ENCODE data around the gene FGF22.

FGF22 gene

DNA sequence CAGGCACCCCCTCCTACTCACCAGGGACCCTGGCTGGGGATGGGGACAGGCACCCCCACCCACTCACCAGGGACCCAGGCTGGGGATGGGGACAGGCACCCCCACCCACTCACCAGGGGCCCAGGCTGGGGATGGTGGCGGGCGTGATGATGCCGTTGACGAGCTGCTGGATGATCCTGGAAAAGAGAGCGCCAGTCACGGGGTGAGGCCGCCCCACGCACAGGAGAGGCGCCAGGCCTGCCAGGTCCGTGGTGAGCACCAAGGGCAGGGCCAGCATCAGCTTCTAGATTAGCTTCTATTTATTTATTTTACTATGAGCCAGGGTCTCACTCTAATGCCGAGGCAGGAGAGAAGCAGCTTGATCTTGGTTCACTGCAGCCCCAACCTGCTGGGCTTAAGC, 10.4 kb downstream of the FGF22 start:
- Histone ChIP-seq H4K20me1 (ENCODE audit: insufficient read depth, low read length) (peaks cover 31% of the 10 kb centered on the region), H3K9me2 (replicated peaks; ENCODE audit: insufficient read depth, low read length) (no peaks in the 10 kb centered on the region), H3K36me3 (replicated peaks; ENCODE audit: insufficient read depth, low read length) (peaks cover 46% of the 10 kb centered on the region), H3K4me1 (ENCODE audit: low read length) (no peaks in the 10 kb centered on the region), H3K27me3 (replicated peaks; ENCODE audit: insufficient read depth, low read length) (no peaks in the 10 kb centered on the region), H3K4me2 (ENCODE audit: low read depth, low read length) (no peak overlapping the region), H3K79me2 (ENCODE audit: low read length) (peaks cover 64% of the 10 kb centered on the region), H3K27ac (ENCODE audit: low read length) (no peak overlapping the region), H2AFZ (ENCODE audit: low read length) (no peak overlapping the region), H3K9ac (ENCODE audit: low read length) (no peak overlapping the region), H3K9me3 (replicated peaks; ENCODE audit: insufficient read depth, low read length) (no peaks in the 10 kb centered on the region), H3F3A (ENCODE audit: insufficient read depth, low read length) (no peaks in the 10 kb centered on the region), H3K4me3 (ENCODE audit: low read length) (no peak overlapping the region)
- TF ChIP-seq, protein P1, sequence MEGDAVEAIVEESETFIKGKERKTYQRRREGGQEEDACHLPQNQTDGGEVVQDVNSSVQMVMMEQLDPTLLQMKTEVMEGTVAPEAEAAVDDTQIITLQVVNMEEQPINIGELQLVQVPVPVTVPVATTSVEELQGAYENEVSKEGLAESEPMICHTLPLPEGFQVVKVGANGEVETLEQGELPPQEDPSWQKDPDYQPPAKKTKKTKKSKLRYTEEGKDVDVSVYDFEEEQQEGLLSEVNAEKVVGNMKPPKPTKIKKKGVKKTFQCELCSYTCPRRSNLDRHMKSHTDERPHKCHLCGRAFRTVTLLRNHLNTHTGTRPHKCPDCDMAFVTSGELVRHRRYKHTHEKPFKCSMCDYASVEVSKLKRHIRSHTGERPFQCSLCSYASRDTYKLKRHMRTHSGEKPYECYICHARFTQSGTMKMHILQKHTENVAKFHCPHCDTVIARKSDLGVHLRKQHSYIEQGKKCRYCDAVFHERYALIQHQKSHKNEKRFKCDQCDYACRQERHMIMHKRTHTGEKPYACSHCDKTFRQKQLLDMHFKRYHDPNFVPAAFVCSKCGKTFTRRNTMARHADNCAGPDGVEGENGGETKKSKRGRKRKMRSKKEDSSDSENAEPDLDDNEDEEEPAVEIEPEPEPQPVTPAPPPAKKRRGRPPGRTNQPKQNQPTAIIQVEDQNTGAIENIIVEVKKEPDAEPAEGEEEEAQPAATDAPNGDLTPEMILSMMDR (IDR thresholded peaks at IDR 0.05; ENCODE audit: low read length), result no peak
- TF ChIP-seq EZH2 (optimal IDR thresholded peaks at IDR 0.05; ENCODE audit: low read depth, low read length), result no peak
- no peak for TF ChIP-seq EZH2phosphoT487 (IDR thresholded peaks at IDR 0.05; ENCODE audit: low read length)
- no peak for DNase-seq

DNA sequence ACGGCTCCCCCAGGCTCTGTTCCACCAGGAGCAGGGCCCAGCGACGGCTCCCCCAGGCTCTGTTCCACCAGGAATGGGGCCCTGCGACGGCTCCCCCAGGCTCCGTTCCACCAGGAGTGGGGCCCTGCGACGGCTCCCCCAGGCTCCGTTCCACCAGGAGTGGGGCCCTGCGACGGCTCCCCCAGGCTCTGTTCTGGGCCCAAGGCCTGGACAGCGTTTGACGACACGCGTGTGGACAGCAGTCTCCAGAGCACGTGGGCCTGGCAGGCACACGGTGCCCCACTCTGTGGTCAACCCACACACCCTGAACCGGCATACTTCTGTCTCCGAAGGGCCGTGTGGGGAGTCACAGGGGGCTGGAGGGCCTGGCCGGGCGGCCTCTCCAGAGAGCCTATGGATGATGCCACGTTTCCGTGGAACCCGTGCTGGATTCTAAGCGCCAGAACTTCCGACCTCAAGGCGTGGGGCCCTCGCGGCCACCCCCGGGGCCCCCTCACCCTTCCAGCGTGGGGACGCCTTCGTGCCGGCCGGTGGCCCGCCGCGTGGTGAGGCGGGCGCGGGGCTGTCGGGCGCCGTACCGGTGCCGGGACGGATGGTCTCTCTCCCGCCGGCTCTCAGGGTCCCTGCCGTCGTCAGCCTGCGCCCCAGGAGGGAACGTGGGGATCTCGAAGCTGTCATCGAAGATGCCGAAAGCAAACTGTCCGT, 11.6 kb downstream of the FGF22 start:
- Histone ChIP-seq H3F3A (ENCODE audit: insufficient read depth, low read length) (no peaks in the 10 kb centered on the region), H2AFZ (ENCODE audit: low read length) (no peak overlapping the region), H3K9me3 (replicated peaks; ENCODE audit: insufficient read depth, low read length) (no peaks in the 10 kb centered on the region), H3K27me3 (replicated peaks; ENCODE audit: insufficient read depth, low read length) (no peaks in the 10 kb centered on the region), H4K20me1 (ENCODE audit: insufficient read depth, low read length) (peaks cover 43% of the 10 kb centered on the region), H3K4me1 (ENCODE audit: low read length) (no peaks in the 10 kb centered on the region), H3K79me2 (ENCODE audit: low read length) (peaks cover 76% of the 10 kb centered on the region), H3K9ac (ENCODE audit: low read length) (no peak overlapping the region), H3K9me2 (replicated peaks; ENCODE audit: insufficient read depth, low read length) (no peaks in the 10 kb centered on the region), H3K36me3 (replicated peaks; ENCODE audit: insufficient read depth, low read length) (peaks cover 56% of the 10 kb centered on the region), H3K27ac (ENCODE audit: low read length) (no peak overlapping the region), H3K4me2 (ENCODE audit: low read depth, low read length) (no peak overlapping the region), H3K4me3 (ENCODE audit: low read length) (no peak overlapping the region)
- no peak for DNase-seq
- no peak for TF ChIP-seq EZH2phosphoT487 (IDR thresholded peaks at IDR 0.05; ENCODE audit: low read length)
- TF ChIP-seq, protein P1 (IDR thresholded peaks at IDR 0.05; ENCODE audit: low read length), result no peak
- TF ChIP-seq EZH2 (optimal IDR thresholded peaks at IDR 0.05; ENCODE audit: low read depth, low read length), result no peak

DNA sequence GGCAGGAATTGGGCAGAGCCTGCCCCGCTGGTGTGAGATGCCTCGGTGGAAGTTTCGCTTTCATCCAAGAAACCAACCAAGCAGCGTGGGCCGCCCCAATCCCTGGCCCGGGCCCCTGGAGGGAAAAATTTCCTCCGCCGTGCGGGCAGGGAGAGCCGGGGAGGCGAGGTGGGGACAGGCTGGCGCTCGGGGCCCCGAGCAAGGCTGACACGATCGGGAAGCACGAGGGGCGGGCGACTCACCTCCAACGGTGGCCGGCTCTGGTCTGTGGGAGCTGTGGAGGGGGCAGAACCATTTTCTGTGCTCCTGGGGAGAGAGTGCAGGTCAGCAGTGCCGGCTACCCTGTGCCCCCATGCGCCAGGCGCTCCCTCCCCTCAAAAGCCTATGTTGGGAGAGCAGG, 12.3 kb downstream of the FGF22 start:
- H3K36me3 ChIP-seq (replicated peaks; ENCODE audit: insufficient read depth, low read length), result peaks cover 56% of the 10 kb centered on the region
- no peak overlapping the region for H2AFZ ChIP-seq (ENCODE audit: low read length)
- peaks cover 50% of the 10 kb centered on the region for H4K20me1 ChIP-seq (ENCODE audit: insufficient read depth, low read length)
- H3K27me3 ChIP-seq (replicated peaks; ENCODE audit: insufficient read depth, low read length), result no peaks in the 10 kb centered on the region
- H3K4me1 ChIP-seq (ENCODE audit: low read length), result no peaks in the 10 kb centered on the region
- H3K9me3 ChIP-seq (replicated peaks; ENCODE audit: insufficient read depth, low read length), result no peaks in the 10 kb centered on the region
- no peak overlapping the region for H3K4me2 ChIP-seq (ENCODE audit: low read depth, low read length)
- no peaks in the 10 kb centered on the region for H3K9me2 ChIP-seq (replicated peaks; ENCODE audit: insufficient read depth, low read length)
- H3K9ac ChIP-seq (ENCODE audit: low read length), result no peak overlapping the region
- H3F3A ChIP-seq (ENCODE audit: insufficient read depth, low read length), result no peaks in the 10 kb centered on the region
- TF ChIP-seq EZH2 (optimal IDR thresholded peaks at IDR 0.05; ENCODE audit: low read depth, low read length) (no peak), EZH2phosphoT487 (IDR thresholded peaks at IDR 0.05; ENCODE audit: low read length) (no peak)
- TF ChIP-seq, protein P1 (IDR thresholded peaks at IDR 0.05; ENCODE audit: low read length), result no peak
- no peak for DNase-seq
- peaks cover 79% of the 10 kb centered on the region for H3K79me2 ChIP-seq (ENCODE audit: low read length)
- H3K4me3 ChIP-seq (ENCODE audit: low read length), result no peak overlapping the region
- no peak overlapping the region for H3K27ac ChIP-seq (ENCODE audit: low read length)

All from MM.1S (cell line).